A673 (cell line): ENCODE data around the gene MGAT4A.

Experiments
- CTCF ChIP-seq: fragments of 300-800, 200-600 bp; sonication (generic); conservative IDR thresholded peaks from 2 replicates; pipeline ENCODE4 v1.5.1; 2017; ENCODE audit warnings: low read depth, mild to moderate bottlenecking, antibody characterized with exemption, low read length, moderate library complexity, mixed read lengths
- EZH2 ChIP-seq: fragments of 200-600 bp; sonication (generic); IDR thresholded peaks from 2 replicates; pipeline ENCODE4 v1.6.1; 2017; ENCODE audit warnings: borderline replicate concordance, low read depth, mild to moderate bottlenecking, mixed read lengths, antibody characterized with exemption, low read length; ENCODE audit not compliant: poor library complexity, severe bottlenecking

- no peak for TF ChIP-seq CTCF
- no peak for TF ChIP-seq EZH2
These were observed 33.6 kb upstream of the MGAT4A start for GRCh38 chr2:98764499-98764898.
